ENCODE measurements around the gene FAR1.
A peak's percentile ranks its signal among the peaks of the same experiment; 100 is the strongest.

Gene FAR1

GRCh38 chr11:13669544-13670488 is 1.3 kb downstream of the FAR1 start:
- peak; percentile 17 for DNase-seq

GRCh38 chr11:13672576-13673210 is 4.2 kb downstream of the FAR1 start:
- no peak for DNase-seq

GRCh38 chr11:13674799-13675509 is 6.5 kb downstream of the FAR1 start:
- DNase-seq: no peak

- DNase-seq: no peak
These were observed 8.1 kb downstream of the FAR1 start for GRCh38 chr11:13676576-13676975.

- no peak for DNase-seq
These were observed 11.3 kb downstream of the FAR1 start for GRCh38 chr11:13679768-13680167.

- no peak for DNase-seq
These were observed 12.2 kb downstream of the FAR1 start for GRCh38 chr11:13680501-13681264.

GRCh38 chr11:13681446-13681845 is 13.0 kb downstream of the FAR1 start:
- DNase-seq: no peak

- no peak for DNase-seq
These were observed 13.7 kb downstream of the FAR1 start for GRCh38 chr11:13682212-13682611.

GRCh38 chr11:13685461-13686108 is 17.1 kb downstream of the FAR1 start:
- no peak for DNase-seq

GRCh38 chr11:13686776-13687175 is 18.3 kb downstream of the FAR1 start:
- DNase-seq: no peak

GRCh38 chr11:13687271-13687670 is 18.8 kb downstream of the FAR1 start:
- DNase-seq: no peak

GRCh38 chr11:13691286-13691899 is 22.9 kb downstream of the FAR1 start:
- no peak for DNase-seq

GRCh38 chr11:13692172-13692571 is 23.7 kb downstream of the FAR1 start:
- no peak for DNase-seq

GRCh38 chr11:13694115-13694514 is 25.6 kb downstream of the FAR1 start:
- DNase-seq: no peak

GRCh38 chr11:13695886-13696285 is 27.4 kb downstream of the FAR1 start:
- no peak for DNase-seq

- no peak for DNase-seq
These were observed 29.2 kb downstream of the FAR1 start for GRCh38 chr11:13697710-13698109.

GRCh38 chr11:13698132-13698531 is 29.7 kb downstream of the FAR1 start:
- no peak for DNase-seq

- no peak for DNase-seq
These were observed 30.6 kb downstream of the FAR1 start for GRCh38 chr11:13699041-13699440.

- DNase-seq: no peak
These were observed 31.4 kb downstream of the FAR1 start for GRCh38 chr11:13699870-13700269.

GRCh38 chr11:13701506-13701905 is 33.0 kb downstream of the FAR1 start:
- DNase-seq: no peak

GRCh38 chr11:13702071-13702470 is 33.6 kb downstream of the FAR1 start:
- DNase-seq: no peak

GRCh38 chr11:13705710-13706109 is 37.2 kb downstream of the FAR1 start:
- no peak for DNase-seq

Data from EL (cell line).